BE2C (cell line): ENCODE measurements around the gene UCP3.

ENCODE experiments used
- DNase-seq: peaks from one replicate; pipeline ENCODE4 v3.0.0-alpha.2; 2020
- H3K27me3 ChIP-seq: fragments of 250-450 bp; sonication (Bioruptor Pico); 2 replicates; pipeline ENCODE4 v1.5.1; 2020; ENCODE audit warnings: mild to moderate bottlenecking
- H3K36me3 ChIP-seq: fragments of 250-450 bp; sonication (Bioruptor Pico); 2 replicates; pipeline ENCODE4 v1.5.1; 2020; ENCODE audit warnings: mild to moderate bottlenecking
- H3K4me1 ChIP-seq: fragments of 250-450 bp; sonication (Bioruptor Pico); 2 replicates; pipeline ENCODE4 v1.5.1; 2020
- H3K4me3 ChIP-seq: 2 replicates; pipeline ENCODE4 v1.5.1; 2011; ENCODE audit warnings: low read depth, low read length
- H3K9me3 ChIP-seq: fragments of 250-450 bp; sonication (Bioruptor Pico); 2 replicates; pipeline ENCODE4 v1.5.1; 2020
- CTCF ChIP-seq: IDR thresholded peaks from 2 replicates; pipeline ENCODE4 v1.5.1; 2012; ENCODE audit warnings: mild to moderate bottlenecking, low read depth, low read length

Gene UCP3

GRCh38 chr11:74009675-74010305 lies 905 bp upstream of the UCP3 start:
- Histone ChIP-seq H3K4me1 (no peaks in the 10 kb centered on the region), H3K9me3 (no peaks in the 10 kb centered on the region), H3K4me3 (no peak overlapping the region), H3K27me3 (no peaks in the 10 kb centered on the region), H3K36me3 (no peaks in the 10 kb centered on the region)
- DNase-seq = no peak
- no peak for TF ChIP-seq CTCF

- no peak overlapping the region for H3K4me3 ChIP-seq
- no peaks in the 10 kb centered on the region for H3K4me1 ChIP-seq
- no peak for TF ChIP-seq CTCF
- H3K36me3 ChIP-seq = no peaks in the 10 kb centered on the region
- DNase-seq = no peak
- no peaks in the 10 kb centered on the region for H3K27me3 ChIP-seq
- no peaks in the 10 kb centered on the region for H3K9me3 ChIP-seq
Measured at GRCh38 chr11:74009230-74009547, 304 bp upstream of the UCP3 start.

- Histone ChIP-seq H3K27me3 (no peaks in the 10 kb centered on the region), H3K9me3 (no peaks in the 10 kb centered on the region), H3K4me1 (no peaks in the 10 kb centered on the region), H3K4me3 (no peak overlapping the region), H3K36me3 (no peaks in the 10 kb centered on the region; the same call in 1 of the 2 replicates)
- TF ChIP-seq CTCF = no peak
- DNase-seq = no peak
Measured at GRCh38 chr11:74007691-74008372, 1.1 kb downstream of the UCP3 start.

GRCh38 chr11:74006743-74007304 lies 2.1 kb downstream of the UCP3 start:
- DNase-seq = no peak
- Histone ChIP-seq H3K27me3 (no peaks in the 10 kb centered on the region), H3K36me3 (no peaks in the 10 kb centered on the region; the same call in 1 of the 2 replicates), H3K4me3 (no peak overlapping the region), H3K9me3 (no peaks in the 10 kb centered on the region), H3K4me1 (no peaks in the 10 kb centered on the region)
- no peak for TF ChIP-seq CTCF

- H3K4me3 ChIP-seq = no peak overlapping the region
- no peak for DNase-seq
- H3K4me1 ChIP-seq = no peaks in the 10 kb centered on the region
- no peaks in the 10 kb centered on the region; the same call in 1 of the 2 replicates for H3K36me3 ChIP-seq
- no peaks in the 10 kb centered on the region for H3K27me3 ChIP-seq
- H3K9me3 ChIP-seq = no peaks in the 10 kb centered on the region
- TF ChIP-seq CTCF = no peak
Measured at GRCh38 chr11:74005721-74006517, 3.0 kb downstream of the UCP3 start.
